ENCODE results near the gene UGP2.
"Not testable (repeated sequence)": the region's sequence is repeated elsewhere in the genome, so short reads cannot be mapped to it uniquely, and the experiment has no call there.

The UGP2 gene

DNA sequence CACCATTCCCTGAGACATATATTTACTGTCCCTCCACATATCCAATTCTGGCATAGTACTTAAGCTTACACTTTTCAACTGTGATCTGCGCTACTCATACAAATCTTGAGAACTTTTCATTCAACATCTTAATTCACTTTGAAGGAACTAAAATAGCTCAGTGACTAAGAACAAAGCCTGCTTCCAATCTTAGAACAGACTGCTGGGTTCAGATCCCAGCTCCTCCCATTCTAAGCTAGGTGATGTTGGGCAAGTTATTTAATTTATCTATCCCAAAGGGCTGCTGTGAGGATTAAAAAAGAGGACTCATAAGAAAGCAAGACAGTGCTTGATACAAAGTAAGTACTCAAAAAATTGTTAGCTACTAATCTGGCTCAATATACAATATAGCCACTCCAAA is 57.9 kb downstream of the UGP2 start:
- no peak for DNase-seq

DNA sequence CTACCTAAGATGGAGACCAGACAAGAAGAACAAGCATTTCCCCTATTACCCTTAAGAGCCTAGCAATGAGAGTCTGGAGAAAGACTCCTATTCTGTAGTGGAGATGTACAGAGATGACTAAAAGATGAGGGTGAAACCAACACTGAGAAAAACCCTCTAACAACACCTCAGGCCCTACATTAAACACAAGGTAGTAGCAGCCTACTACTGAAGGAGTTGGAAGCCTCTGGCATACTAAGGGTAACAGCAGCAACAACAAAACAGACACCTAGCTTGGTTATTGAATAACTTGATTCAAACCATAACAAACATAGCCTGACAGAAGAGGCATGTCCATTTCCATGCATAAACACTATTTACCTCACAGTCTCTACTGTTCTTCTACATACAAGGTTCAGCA is 60.5 kb downstream of the UGP2 start:
- DNase-seq = no peak

DNA sequence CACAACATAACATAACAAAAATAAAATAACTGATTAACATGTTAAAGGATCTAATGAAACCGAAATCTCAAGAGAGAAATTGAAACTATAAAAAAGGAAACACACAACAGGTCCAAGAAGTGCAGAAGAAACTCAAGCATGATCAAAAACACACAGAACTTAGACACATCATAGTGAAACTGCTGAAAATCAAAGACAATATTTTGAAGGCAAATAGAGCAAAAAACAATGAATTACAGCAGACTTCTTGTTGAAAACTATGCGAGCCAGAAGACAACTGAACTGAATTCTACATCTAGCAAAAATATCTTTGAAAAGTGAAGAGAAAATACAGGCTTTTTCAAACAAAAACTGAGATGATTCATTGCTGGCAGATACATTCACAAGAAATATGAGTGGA is 61.3 kb downstream of the UGP2 start:
- no peak for DNase-seq

DNA sequence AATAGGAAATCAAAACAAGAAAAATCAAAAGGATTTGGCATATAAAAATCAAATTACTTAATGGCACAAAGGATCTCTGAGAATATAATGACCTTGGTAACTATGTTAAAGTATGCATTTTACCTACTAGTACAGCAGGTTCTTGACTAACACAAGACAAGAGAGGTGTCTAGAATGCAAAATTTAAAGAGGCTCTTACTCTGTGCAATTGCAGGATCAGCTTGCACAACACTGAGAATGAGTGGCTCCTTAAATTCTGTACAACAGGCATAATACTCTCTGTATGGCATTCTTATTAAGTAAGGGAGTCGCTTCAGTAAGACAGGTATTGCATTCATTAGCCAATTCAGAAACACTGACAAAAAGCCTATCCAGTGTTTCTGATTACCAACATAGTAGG is 72.6 kb downstream of the UGP2 start:
- DNase-seq = no peak

DNA sequence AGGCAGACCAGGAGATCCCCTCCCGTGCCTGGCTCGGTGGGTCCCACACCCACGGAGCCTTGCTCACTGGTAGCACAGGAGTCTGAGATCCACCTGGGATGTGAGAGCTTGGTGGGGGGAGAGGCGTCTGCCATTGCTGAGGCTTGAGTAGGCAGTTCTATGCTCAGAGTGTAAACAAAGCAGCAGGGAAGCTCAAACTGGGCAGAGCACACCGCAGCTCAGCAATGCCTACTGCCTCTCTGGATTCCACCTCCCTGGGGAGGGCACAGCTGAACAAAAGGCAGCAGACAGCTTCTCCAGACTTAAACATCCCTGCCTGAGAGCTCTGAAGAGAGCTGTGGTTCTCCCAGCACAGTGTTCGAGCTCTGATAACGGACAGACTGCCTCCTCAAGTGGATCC is 85.1 kb downstream of the UGP2 start:
- DNase-seq = no peak

DNA sequence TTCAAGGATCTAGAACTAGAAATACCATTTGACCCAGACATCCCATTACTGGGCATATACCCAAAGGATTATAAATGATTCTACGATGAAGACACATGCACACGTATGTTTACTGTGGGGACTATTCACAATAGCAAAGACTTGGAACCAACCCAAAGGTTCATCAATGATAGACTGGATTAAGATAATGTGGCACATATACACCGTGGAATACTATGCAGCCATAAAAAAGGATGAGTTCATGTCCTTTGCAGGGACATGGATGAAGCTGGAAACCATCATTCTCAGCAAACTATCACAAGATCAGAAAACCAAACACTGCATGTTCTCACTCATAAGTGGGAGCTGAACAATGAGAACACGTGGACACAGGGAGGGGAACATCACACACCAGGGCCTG is 90.4 kb downstream of the UGP2 start:
- DNase-seq = not testable (repeated sequence)

Data from NCI-H526 treated with DMSO at 0.1 percent for 48 hours (cell line).